HG03520 (cell line): ENCODE measurements around the gene TRMT2A.
A peak's percentile ranks its signal among the peaks of the same experiment; 100 is the strongest.
"Not testable (repeated sequence)": the region's sequence is repeated elsewhere in the genome, so short reads cannot be mapped to it uniquely, and the experiment has no call there.

ENCODE experiments used
- ATAC-seq: cut with Tn5 transposase; IDR thresholded peaks from one replicate; pipeline ENCODE4 v1.9.1; 2021; ENCODE audit warnings: mild to moderate bottlenecking, moderate library complexity; ENCODE audit not compliant: unreplicated experiment

The TRMT2A gene

GRCh38 chr22:20089226-20089976 is 27.6 kb downstream of the TRMT2A start:
- ATAC-seq = no peak

GRCh38 chr22:20088263-20088648 is 28.8 kb downstream of the TRMT2A start:
- ATAC-seq = no peak

- no peak for ATAC-seq
Observed at GRCh38 chr22:20087319-20088262, 29.4 kb downstream of the TRMT2A start.

GRCh38 chr22:20086763-20087162 is 30.3 kb downstream of the TRMT2A start:
- no peak for ATAC-seq

GRCh38 chr22:20086101-20086599 is 30.9 kb downstream of the TRMT2A start:
- ATAC-seq = no peak

GRCh38 chr22:20085651-20086050 is 31.4 kb downstream of the TRMT2A start:
- no peak for ATAC-seq

- ATAC-seq = no peak
Observed at GRCh38 chr22:20084547-20085413, 32.2 kb downstream of the TRMT2A start.

GRCh38 chr22:20083891-20084546 is 33.0 kb downstream of the TRMT2A start:
- ATAC-seq = no peak

GRCh38 chr22:20083157-20083890 is 33.7 kb downstream of the TRMT2A start:
- no peak for ATAC-seq

- ATAC-seq = no peak
Observed at GRCh38 chr22:20080776-20081654, 36.0 kb downstream of the TRMT2A start.

GRCh38 chr22:20080445-20080775 is 36.6 kb downstream of the TRMT2A start:
- ATAC-seq = peak; percentile 38

GRCh38 chr22:20079745-20080444 is 37.1 kb downstream of the TRMT2A start, which contains the start of gene DGCR8:
Gene DGCR8, plus strand, starts transcription at chr22:20080241. Its CDS starts 5,723 bp downstream, at chr22:20085964.
- ATAC-seq = peak; percentile 79

- ATAC-seq = no peak
Observed at GRCh38 chr22:20076627-20077172, 40.3 kb downstream of the TRMT2A start.

- no peak for ATAC-seq
Observed at GRCh38 chr22:20071524-20071972, 45.5 kb downstream of the TRMT2A start.

GRCh38 chr22:20069331-20070042 is 47.5 kb downstream of the TRMT2A start:
- no peak for ATAC-seq

- ATAC-seq = no peak
Observed at GRCh38 chr22:20068640-20069039, 48.4 kb downstream of the TRMT2A start.

- ATAC-seq = not testable (repeated sequence)
Observed at GRCh38 chr22:20067384-20067682, 49.7 kb downstream of the TRMT2A start.
